ENCODE results near the gene AURKAIP1. TPM values are rescaled to one million over a fixed set of nuclear protein-coding genes. Genes with fewer than 3 reads are reported as not detected.

AURKAIP1 gene
- total and polyA plus RNA-seq, 2 donors from 2014 or later: 111 to 359 TPM

DNA sequence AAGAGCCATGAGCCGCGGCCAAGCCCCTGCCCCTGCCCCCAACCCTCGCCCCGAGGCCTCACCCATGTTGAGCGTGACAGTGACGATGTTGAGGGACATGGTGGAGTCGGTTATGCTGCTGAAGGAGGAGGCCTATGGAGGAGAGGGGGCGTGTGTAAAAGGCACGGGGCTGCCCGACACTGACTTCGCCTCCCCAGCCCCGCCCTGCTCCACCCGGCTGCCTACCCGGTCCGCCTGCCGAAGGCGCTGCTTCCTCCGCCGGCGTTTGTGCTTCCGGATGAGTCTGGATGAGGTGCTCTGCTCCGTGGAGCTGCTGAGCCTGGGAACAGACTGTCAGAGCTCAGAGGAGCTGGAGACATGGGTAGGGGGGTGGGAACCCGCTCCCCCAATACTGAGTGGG is 34.8 kb downstream of the AURKAIP1 start:
- TF ChIP-seq, protein P1, sequence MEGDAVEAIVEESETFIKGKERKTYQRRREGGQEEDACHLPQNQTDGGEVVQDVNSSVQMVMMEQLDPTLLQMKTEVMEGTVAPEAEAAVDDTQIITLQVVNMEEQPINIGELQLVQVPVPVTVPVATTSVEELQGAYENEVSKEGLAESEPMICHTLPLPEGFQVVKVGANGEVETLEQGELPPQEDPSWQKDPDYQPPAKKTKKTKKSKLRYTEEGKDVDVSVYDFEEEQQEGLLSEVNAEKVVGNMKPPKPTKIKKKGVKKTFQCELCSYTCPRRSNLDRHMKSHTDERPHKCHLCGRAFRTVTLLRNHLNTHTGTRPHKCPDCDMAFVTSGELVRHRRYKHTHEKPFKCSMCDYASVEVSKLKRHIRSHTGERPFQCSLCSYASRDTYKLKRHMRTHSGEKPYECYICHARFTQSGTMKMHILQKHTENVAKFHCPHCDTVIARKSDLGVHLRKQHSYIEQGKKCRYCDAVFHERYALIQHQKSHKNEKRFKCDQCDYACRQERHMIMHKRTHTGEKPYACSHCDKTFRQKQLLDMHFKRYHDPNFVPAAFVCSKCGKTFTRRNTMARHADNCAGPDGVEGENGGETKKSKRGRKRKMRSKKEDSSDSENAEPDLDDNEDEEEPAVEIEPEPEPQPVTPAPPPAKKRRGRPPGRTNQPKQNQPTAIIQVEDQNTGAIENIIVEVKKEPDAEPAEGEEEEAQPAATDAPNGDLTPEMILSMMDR (IDR thresholded peaks at IDR 0.05; ENCODE audit: borderline replicate concordance, extremely low read depth, insufficient read depth): no peak
- H3K27me3 ChIP-seq (ENCODE audit: control insufficient read depth, insufficient read depth, low read length): no peaks in the 10 kb centered on the region
- H3K36me3 ChIP-seq (ENCODE audit: control insufficient read depth in 2 of 3, insufficient read depth in 3 of 3, low read length in 3 of 3): peaks cover 4 to 13% (median 11%) of the 10 kb centered on the region in 3 donors
- intact Hi-C loops (cut with DNase I): no loop called here
- H3K9ac ChIP-seq (ENCODE audit: low read length in 3 of 3): no peak overlapping the region
- no peaks in the 10 kb centered on the region for H3K9me3 ChIP-seq (ENCODE audit: control insufficient read depth in 2 of 3, insufficient read depth in 1 of 3, low read length in 3 of 3)
- H3K4me1 ChIP-seq (ENCODE audit: control insufficient read depth in 2 of 3, insufficient read depth in 2 of 3, low read depth in 1 of 3, low read length in 3 of 3): no peaks in the 10 kb centered on the region
- H3K27ac ChIP-seq (ENCODE audit: low read depth in 2 of 2, low read length in 2 of 2): no peak overlapping the region
- DNase-seq: no peak
- no peak overlapping the region for H3K4me3 ChIP-seq (ENCODE audit: low read length in 3 of 3)
- no peak for FAIRE-seq

DNA sequence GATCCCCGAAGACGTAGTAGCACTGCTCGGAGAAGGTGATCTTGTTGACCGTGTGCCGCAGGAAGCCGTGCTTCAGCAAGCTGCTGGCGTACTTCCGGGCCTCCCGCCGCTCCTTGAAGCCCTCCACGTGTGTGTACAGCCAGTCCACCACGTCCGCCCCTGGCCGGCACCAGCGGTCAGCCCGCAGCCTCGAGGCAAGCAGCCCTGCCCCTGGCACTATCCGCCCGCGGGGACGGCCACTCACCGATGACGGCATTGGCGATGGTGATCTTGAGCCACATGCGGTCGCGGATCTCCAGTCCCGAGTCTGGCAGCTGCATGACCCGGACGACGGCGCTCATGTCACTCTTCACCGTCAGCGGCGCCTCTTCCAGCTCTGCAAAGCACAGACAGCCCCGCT is 36.7 kb downstream of the AURKAIP1 start:
- intact Hi-C loops (cut with DNase I): no loop called here
- Histone ChIP-seq H3K27me3 (ENCODE audit: control insufficient read depth, insufficient read depth, low read length) (no peaks in the 10 kb centered on the region), H3K27ac (ENCODE audit: low read depth in 2 of 2, low read length in 2 of 2) (no peak overlapping the region), H3K4me1 (ENCODE audit: control insufficient read depth in 2 of 3, insufficient read depth in 2 of 3, low read depth in 1 of 3, low read length in 3 of 3) (no peaks in the 10 kb centered on the region), H3K4me3 (ENCODE audit: low read length in 3 of 3) (no peak overlapping the region), H3K36me3 (ENCODE audit: control insufficient read depth in 2 of 3, insufficient read depth in 3 of 3, low read length in 3 of 3) (peaks cover 4 to 15% (median 11%) of the 10 kb centered on the region in 3 donors), H3K9me3 (ENCODE audit: control insufficient read depth in 2 of 3, insufficient read depth in 1 of 3, low read length in 3 of 3) (no peaks in the 10 kb centered on the region), H3K9ac (ENCODE audit: low read length in 3 of 3) (no peak overlapping the region)
- DNase-seq (no peak), FAIRE-seq (no peak)
- TF ChIP-seq, protein P1 (IDR thresholded peaks at IDR 0.05; ENCODE audit: borderline replicate concordance, extremely low read depth, insufficient read depth): no peak

DNA sequence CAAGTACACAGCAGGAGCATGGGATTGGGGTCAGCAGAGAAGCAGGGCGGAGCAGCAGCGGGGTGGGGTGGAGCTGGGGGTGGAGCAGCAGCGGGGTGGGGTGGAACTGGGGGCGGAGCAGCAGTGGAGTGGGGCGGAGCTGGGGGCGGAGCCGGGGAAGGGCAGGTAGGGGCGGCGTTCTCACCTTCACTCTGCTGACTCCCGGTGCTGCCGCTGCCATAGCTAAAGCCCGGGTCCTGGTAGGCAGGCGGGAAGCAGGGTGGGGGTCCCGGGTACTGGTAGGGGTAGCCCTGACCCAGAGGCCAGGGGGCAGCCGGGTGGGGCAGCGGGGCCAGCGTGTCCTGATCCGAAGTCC is 37.2 kb downstream of the AURKAIP1 start:
- Histone ChIP-seq H3K9me3 (ENCODE audit: control insufficient read depth in 2 of 3, insufficient read depth in 1 of 3, low read length in 3 of 3) (no peaks in the 10 kb centered on the region), H3K36me3 (ENCODE audit: control insufficient read depth in 2 of 3, insufficient read depth in 3 of 3, low read length in 3 of 3) (peaks cover 4 to 15% (median 11%) of the 10 kb centered on the region in 3 donors), H3K27me3 (ENCODE audit: control insufficient read depth, insufficient read depth, low read length) (no peaks in the 10 kb centered on the region), H3K9ac (ENCODE audit: low read length in 3 of 3) (no peak overlapping the region), H3K4me3 (ENCODE audit: low read length in 3 of 3) (no peak overlapping the region), H3K27ac (ENCODE audit: low read depth in 2 of 2, low read length in 2 of 2) (no peak overlapping the region), H3K4me1 (ENCODE audit: control insufficient read depth in 2 of 3, insufficient read depth in 2 of 3, low read depth in 1 of 3, low read length in 3 of 3) (no peaks in the 10 kb centered on the region)
- intact Hi-C loops (cut with DNase I): no loop called here
- FAIRE-seq (no peak), DNase-seq (no peak)
- TF ChIP-seq, protein P1 (IDR thresholded peaks at IDR 0.05; ENCODE audit: borderline replicate concordance, extremely low read depth, insufficient read depth): no peak

Measured in kidney (tissue), 14 donors.